22Rv1 (cell line): ENCODE data around the gene EMID1.

Source experiments
- ZFX ChIP-seq: fragments of 450-650 bp; IDR thresholded peaks from 2 replicates; pipeline ENCODE4 v1.6.1; 2017; ENCODE audit warnings: antibody characterized with exemption, borderline replicate concordance
- TF ChIP-seq, protein P1 (sequence below): fragments of 450-650 bp; IDR thresholded peaks from 2 replicates; pipeline ENCODE4 v1.5.1; 2017; ENCODE audit warnings: mild to moderate bottlenecking

DNA sequence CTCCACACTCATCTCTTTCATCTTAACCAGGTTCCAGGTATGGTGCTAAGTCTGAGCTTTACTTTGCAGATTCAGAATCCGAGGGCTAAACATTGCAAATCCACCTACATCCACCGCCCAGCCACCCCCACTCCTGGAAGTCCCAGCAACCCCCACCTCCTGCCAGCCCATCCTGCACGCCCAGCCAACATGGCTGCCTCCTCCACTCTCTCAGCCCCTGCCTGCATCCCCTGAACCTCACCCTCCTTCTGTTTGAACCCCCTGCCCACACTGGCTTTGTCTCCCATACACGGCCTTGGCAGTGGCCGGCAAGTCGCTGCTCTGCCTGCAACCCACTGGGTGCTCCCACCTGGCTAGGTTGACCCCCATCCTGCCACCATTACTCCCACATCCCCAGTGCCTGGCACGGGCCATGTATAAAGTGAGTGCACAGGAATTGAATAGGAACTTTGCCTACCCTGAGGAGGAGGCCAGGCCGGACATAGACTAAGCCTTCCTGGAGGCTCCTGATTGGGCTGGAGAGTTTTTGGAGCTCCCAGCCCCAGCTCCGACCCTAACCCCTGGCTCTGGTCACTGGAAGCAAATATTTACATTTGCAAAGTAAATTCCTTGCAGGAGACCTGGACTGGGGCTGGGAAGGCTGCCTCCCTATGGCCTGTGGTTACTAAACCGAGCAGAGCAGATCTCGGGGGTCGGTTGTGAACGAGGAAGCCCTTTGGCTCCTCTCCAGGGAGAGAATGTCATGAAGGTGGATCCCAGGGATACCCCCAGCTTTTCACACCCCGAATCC, 14.4 kb downstream of the EMID1 start:
- TF ChIP-seq, protein P1, sequence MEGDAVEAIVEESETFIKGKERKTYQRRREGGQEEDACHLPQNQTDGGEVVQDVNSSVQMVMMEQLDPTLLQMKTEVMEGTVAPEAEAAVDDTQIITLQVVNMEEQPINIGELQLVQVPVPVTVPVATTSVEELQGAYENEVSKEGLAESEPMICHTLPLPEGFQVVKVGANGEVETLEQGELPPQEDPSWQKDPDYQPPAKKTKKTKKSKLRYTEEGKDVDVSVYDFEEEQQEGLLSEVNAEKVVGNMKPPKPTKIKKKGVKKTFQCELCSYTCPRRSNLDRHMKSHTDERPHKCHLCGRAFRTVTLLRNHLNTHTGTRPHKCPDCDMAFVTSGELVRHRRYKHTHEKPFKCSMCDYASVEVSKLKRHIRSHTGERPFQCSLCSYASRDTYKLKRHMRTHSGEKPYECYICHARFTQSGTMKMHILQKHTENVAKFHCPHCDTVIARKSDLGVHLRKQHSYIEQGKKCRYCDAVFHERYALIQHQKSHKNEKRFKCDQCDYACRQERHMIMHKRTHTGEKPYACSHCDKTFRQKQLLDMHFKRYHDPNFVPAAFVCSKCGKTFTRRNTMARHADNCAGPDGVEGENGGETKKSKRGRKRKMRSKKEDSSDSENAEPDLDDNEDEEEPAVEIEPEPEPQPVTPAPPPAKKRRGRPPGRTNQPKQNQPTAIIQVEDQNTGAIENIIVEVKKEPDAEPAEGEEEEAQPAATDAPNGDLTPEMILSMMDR: no peak
- TF ChIP-seq ZFX: no peak
